ENCODE measurements around the gene PLCB1. TPM values are rescaled to one million over a fixed set of nuclear protein-coding genes. Genes with fewer than 3 reads are reported as not detected.

Gene PLCB1
- total and polyA plus RNA-seq, 2 donors (not counting 3 experiments of a cell fraction or from before 2014, with no cell fraction given): 10.2 to 53.4 TPM

DNA sequence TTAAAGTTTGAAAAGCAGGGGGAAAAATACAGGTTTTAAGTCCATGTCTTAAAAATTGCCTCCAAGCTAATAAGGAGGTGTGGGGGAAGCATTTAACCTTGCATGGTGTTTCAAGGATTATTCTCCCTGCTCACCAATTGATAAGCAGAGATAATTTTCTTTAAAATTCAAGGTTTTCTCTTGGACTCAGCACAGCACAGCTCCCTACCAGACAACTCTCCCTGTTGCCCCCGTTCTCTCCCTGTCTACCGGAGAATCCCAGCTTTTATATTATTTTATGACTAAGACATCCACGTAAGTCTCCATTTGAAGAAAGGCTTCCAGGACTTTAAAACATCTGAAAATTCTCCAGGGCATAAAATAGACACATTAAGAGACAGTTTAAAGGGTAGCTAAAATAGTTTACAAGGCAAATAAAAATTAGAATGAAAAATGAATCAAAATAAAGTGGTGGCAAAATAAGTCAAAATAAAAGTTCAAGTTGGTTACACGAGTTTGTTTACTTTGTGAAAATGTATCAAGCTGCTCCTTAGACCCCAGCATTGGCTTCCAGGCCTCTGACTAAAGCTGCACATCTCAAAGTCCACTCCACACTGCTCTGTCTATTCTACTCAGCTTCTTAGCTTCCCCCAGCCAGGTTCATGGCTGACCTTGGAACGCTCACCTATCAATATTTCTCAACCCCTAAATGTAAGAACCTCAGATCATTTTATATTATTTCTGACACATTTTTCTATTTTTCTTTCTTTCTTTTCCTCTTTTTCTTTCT lies 748.2 kb downstream of the PLCB1 start:
- no peaks in the 10 kb centered on the region for H3K27me3 ChIP-seq (ENCODE audit: control insufficient read depth in 2 of 2, insufficient read depth in 2 of 2, low read length in 2 of 2)
- DNase-seq (ENCODE audit: low read depth, low spot score) (no peak), FAIRE-seq (no peak)
- H3K4me2 ChIP-seq (ENCODE audit: insufficient read depth, low read length): no peak overlapping the region
- TF ChIP-seq FOS (IDR thresholded peaks at IDR 0.05; ENCODE audit: borderline replicate concordance, insufficient read depth, low read length): no peak
- no peaks in the 10 kb centered on the region for H3K9me1 ChIP-seq (replicated peaks; ENCODE audit: control insufficient read depth, extremely low read depth, insufficient read depth, low read length)
- no peaks in the 10 kb centered on the region for H3K9me3 ChIP-seq (replicated peaks; ENCODE audit: control insufficient read depth, insufficient read depth, low read length)
- intact Hi-C loops (cut with micrococcal nuclease) (no loop called here), dilution Hi-C loops (cut with MboI; ENCODE audit: extremely low pct_ligation_motif_present, low sequenced_read_pairs) (no loop called here)
- no peak overlapping the region for H2AFZ ChIP-seq (ENCODE audit: low read depth, low read length)
- CTCF ChIA-PET: interaction anchor here (1.2 to 1.5 kb wide), 2 partner anchors 26 to 90 kb away, joined by 3 to 10 read pairs; no protein-coding TSS in a partner anchor
- no peak overlapping the region for H3K27ac ChIP-seq (ENCODE audit: insufficient read depth, low read depth, low read length)
- H3K4me3 ChIP-seq (replicated peaks in 1 of 3; ENCODE audit: insufficient read depth in 1 of 3, low read depth in 1 of 3, low read length in 3 of 3): no peak overlapping the region
- BruUV-seq (replicated peaks): no TSS peak
- no peaks in the 10 kb centered on the region for H3K79me2 ChIP-seq (ENCODE audit: control insufficient read depth, insufficient read depth, low read length)
- H3K36me3 ChIP-seq (ENCODE audit: control insufficient read depth in 2 of 2, extremely low read depth in 1 of 2, insufficient read depth in 2 of 2, low read length in 2 of 2): no peaks in the 10 kb centered on the region
- POLR2A ChIA-PET: interaction anchor here (0.6 kb wide), 1 partner anchor 891 kb away, joined by 3 read pairs; no protein-coding TSS in a partner anchor
- peaks cover 8% of the 10 kb centered on the region for H3K4me1 ChIP-seq (ENCODE audit: control insufficient read depth, extremely low read depth, insufficient read depth, low read length)
- H4K20me1 ChIP-seq (replicated peaks; ENCODE audit: control insufficient read depth, extremely low read depth, insufficient read depth, low read length): no peaks in the 10 kb centered on the region
- H3K9ac ChIP-seq (replicated peaks; ENCODE audit: extremely low read depth, insufficient read depth, low read length): no peak overlapping the region

DNA sequence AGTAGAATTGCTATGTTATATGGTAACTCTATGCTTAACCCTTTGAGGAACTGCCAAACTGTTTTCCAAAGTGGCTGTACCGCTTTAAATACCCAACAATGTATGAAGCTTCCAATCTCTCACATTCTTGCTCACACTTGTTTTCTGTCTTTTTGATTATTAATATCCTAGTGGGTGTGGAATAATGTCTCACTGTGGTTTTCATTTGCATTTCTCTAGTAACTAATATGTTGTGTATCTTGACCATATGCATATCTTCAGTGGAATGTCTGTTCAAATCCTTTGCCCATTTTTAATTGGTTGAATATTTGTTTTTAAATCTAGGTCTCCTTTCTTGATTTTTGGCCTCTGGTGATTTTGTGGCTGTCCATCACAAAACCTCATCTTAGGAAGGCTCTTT lies 759.0 kb downstream of the PLCB1 start:
- H3K27me3 ChIP-seq (ENCODE audit: control insufficient read depth in 2 of 2, insufficient read depth in 2 of 2, low read length in 2 of 2): no peaks in the 10 kb centered on the region
- ChIA-PET POLR2A (no interaction called here), CTCF (no interaction called here)
- dilution Hi-C loops (cut with MboI; ENCODE audit: extremely low pct_ligation_motif_present, low sequenced_read_pairs) (no loop called here), intact Hi-C loops (cut with micrococcal nuclease) (no loop called here)
- FAIRE-seq (no peak), DNase-seq (ENCODE audit: low read depth, low spot score) (no peak)
- no peak overlapping the region for H3K4me3 ChIP-seq (replicated peaks in 1 of 3; ENCODE audit: insufficient read depth in 1 of 3, low read depth in 1 of 3, low read length in 3 of 3)
- H4K20me1 ChIP-seq (replicated peaks; ENCODE audit: control insufficient read depth, extremely low read depth, insufficient read depth, low read length): no peaks in the 10 kb centered on the region
- BruUV-seq (replicated peaks): no TSS peak
- no peak overlapping the region for H3K9ac ChIP-seq (replicated peaks; ENCODE audit: extremely low read depth, insufficient read depth, low read length)
- TF ChIP-seq POLR2A (IDR thresholded peaks at IDR 0.05; ENCODE audit: low read depth, low read length) (no peak), EZH2 (IDR thresholded peaks at IDR 0.05; ENCODE audit: borderline replicate concordance, low read depth, low read length, severe bottlenecking) (no peak), GATA2 (IDR thresholded peaks at IDR 0.05; ENCODE audit: insufficient read depth, insufficient read length, low read depth, low read length) (no peak), JUN (IDR thresholded peaks at IDR 0.05; ENCODE audit: borderline replicate concordance, insufficient read depth, insufficient read length, low read depth) (no peak), MYC (IDR thresholded peaks at IDR 0.05; ENCODE audit: low read depth, low read length) (no peak), FOS (IDR thresholded peaks at IDR 0.05; ENCODE audit: borderline replicate concordance, insufficient read depth, low read length) (no peak), POLR2AphosphoS5 (IDR thresholded peaks at IDR 0.05; ENCODE audit: insufficient read depth, low read depth, low read length) (no peak)
- TF ChIP-seq, protein P1, sequence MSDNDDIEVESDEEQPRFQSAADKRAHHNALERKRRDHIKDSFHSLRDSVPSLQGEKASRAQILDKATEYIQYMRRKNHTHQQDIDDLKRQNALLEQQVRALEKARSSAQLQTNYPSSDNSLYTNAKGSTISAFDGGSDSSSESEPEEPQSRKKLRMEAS (IDR thresholded peaks at IDR 0.05; ENCODE audit: insufficient read depth, insufficient read length): no peak
- TF ChIP-seq, protein P2, sequence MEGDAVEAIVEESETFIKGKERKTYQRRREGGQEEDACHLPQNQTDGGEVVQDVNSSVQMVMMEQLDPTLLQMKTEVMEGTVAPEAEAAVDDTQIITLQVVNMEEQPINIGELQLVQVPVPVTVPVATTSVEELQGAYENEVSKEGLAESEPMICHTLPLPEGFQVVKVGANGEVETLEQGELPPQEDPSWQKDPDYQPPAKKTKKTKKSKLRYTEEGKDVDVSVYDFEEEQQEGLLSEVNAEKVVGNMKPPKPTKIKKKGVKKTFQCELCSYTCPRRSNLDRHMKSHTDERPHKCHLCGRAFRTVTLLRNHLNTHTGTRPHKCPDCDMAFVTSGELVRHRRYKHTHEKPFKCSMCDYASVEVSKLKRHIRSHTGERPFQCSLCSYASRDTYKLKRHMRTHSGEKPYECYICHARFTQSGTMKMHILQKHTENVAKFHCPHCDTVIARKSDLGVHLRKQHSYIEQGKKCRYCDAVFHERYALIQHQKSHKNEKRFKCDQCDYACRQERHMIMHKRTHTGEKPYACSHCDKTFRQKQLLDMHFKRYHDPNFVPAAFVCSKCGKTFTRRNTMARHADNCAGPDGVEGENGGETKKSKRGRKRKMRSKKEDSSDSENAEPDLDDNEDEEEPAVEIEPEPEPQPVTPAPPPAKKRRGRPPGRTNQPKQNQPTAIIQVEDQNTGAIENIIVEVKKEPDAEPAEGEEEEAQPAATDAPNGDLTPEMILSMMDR (IDR thresholded peaks at IDR 0.05; ENCODE audit: extremely low read depth in 1 of 2, insufficient read depth in 1 of 2, low read depth in 1 of 2, low read length in 2 of 2): no peak
- peaks cover 3% of the 10 kb centered on the region for H3K9me3 ChIP-seq (replicated peaks; ENCODE audit: control insufficient read depth, insufficient read depth, low read length)
- no peaks in the 10 kb centered on the region for H3K4me1 ChIP-seq (ENCODE audit: control insufficient read depth, extremely low read depth, insufficient read depth, low read length)
- no peak overlapping the region for H3K4me2 ChIP-seq (ENCODE audit: insufficient read depth, low read length)
- H2AFZ ChIP-seq (ENCODE audit: low read depth, low read length): no peak overlapping the region
- no peaks in the 10 kb centered on the region for H3K79me2 ChIP-seq (ENCODE audit: control insufficient read depth, insufficient read depth, low read length)
- H3K9me1 ChIP-seq (replicated peaks; ENCODE audit: control insufficient read depth, extremely low read depth, insufficient read depth, low read length): no peaks in the 10 kb centered on the region
- no peaks in the 10 kb centered on the region for H3K36me3 ChIP-seq (ENCODE audit: control insufficient read depth in 2 of 2, extremely low read depth in 1 of 2, insufficient read depth in 2 of 2, low read length in 2 of 2)
- no peak overlapping the region for H3K27ac ChIP-seq (ENCODE audit: insufficient read depth, low read depth, low read length)
